GM21515 (cell line): ENCODE data around the gene ADAMTS12.

Experiments used
- ATAC-seq: cut with Tn5 transposase; IDR thresholded peaks from one replicate; pipeline ENCODE4 v1.9.1; 2021; ENCODE audit not compliant: unreplicated experiment

Gene ADAMTS12

GRCh38 chr5:33762859-33763258, 128.9 kb downstream of the ADAMTS12 start:
- ATAC-seq = no peak

- no peak for ATAC-seq
These were observed 130.7 kb downstream of the ADAMTS12 start for GRCh38 chr5:33761139-33761538.

- ATAC-seq = no peak
These were observed 133.1 kb downstream of the ADAMTS12 start for GRCh38 chr5:33758737-33759136.

- ATAC-seq = no peak
These were observed 135.3 kb downstream of the ADAMTS12 start for GRCh38 chr5:33756491-33756890.

- ATAC-seq = no peak
These were observed 136.6 kb downstream of the ADAMTS12 start for GRCh38 chr5:33755231-33755630.

GRCh38 chr5:33753704-33754103, 138.1 kb downstream of the ADAMTS12 start:
- no peak for ATAC-seq

- no peak for ATAC-seq
These were observed 143.0 kb downstream of the ADAMTS12 start for GRCh38 chr5:33748754-33749153.

- no peak for ATAC-seq
These were observed 146.6 kb downstream of the ADAMTS12 start for GRCh38 chr5:33745101-33745770.

- ATAC-seq = no peak
These were observed 148.7 kb downstream of the ADAMTS12 start for GRCh38 chr5:33743099-33743498.

GRCh38 chr5:33742181-33742580, 149.6 kb downstream of the ADAMTS12 start:
- ATAC-seq = no peak

GRCh38 chr5:33738967-33739366, 152.8 kb downstream of the ADAMTS12 start:
- no peak for ATAC-seq

- ATAC-seq = no peak
These were observed 153.7 kb downstream of the ADAMTS12 start for GRCh38 chr5:33738097-33738496.

GRCh38 chr5:33737697-33738096, 154.1 kb downstream of the ADAMTS12 start:
- ATAC-seq = no peak

GRCh38 chr5:33737284-33737683, 154.5 kb downstream of the ADAMTS12 start:
- ATAC-seq = no peak

GRCh38 chr5:33736510-33736909, 155.3 kb downstream of the ADAMTS12 start:
- no peak for ATAC-seq

- no peak for ATAC-seq
These were observed 156.7 kb downstream of the ADAMTS12 start for GRCh38 chr5:33735072-33735471.

GRCh38 chr5:33734537-33734936, 157.3 kb downstream of the ADAMTS12 start:
- no peak for ATAC-seq

- no peak for ATAC-seq
These were observed 158.6 kb downstream of the ADAMTS12 start for GRCh38 chr5:33733225-33733624.

GRCh38 chr5:33726422-33727165, 165.2 kb downstream of the ADAMTS12 start:
- no peak for ATAC-seq

GRCh38 chr5:33725806-33726205, 166.0 kb downstream of the ADAMTS12 start:
- no peak for ATAC-seq

GRCh38 chr5:33721491-33722200, 170.1 kb downstream of the ADAMTS12 start:
- no peak for ATAC-seq

GRCh38 chr5:33720176-33720575, 171.6 kb downstream of the ADAMTS12 start:
- no peak for ATAC-seq
